ENCODE measurements around the gene ARHGAP15.

The ARHGAP15 gene

GRCh38 chr2:143219266-143219665 is 90.0 kb downstream of the ARHGAP15 start:
- Histone ChIP-seq H3K9me2 (ENCODE audit: low read depth, low read length) (no peaks in the 10 kb centered on the region), H3K4me3 (ENCODE audit: low read depth, low read length, poor library complexity, severe bottlenecking) (no peak overlapping the region), H3K9me3 (ENCODE audit: low read length) (no peaks in the 10 kb centered on the region), H3K9ac (ENCODE audit: low read length) (no peak overlapping the region), H3K79me2 (ENCODE audit: insufficient read depth, low read length) (no peaks in the 10 kb centered on the region), H3K27ac (ENCODE audit: low read depth, low read length, poor library complexity, severe bottlenecking) (no peak overlapping the region), H3K4me2 (ENCODE audit: low read length) (no peak overlapping the region), H3K4me1 (ENCODE audit: insufficient read depth, low read length, severe bottlenecking) (no peaks in the 10 kb centered on the region), H3K36me3 (ENCODE audit: insufficient read depth, low read length) (peaks cover 40% of the 10 kb centered on the region; the same call in 1 of the 2 replicates), H3K27me3 (ENCODE audit: insufficient read depth, low read length) (no peaks in the 10 kb centered on the region), H3F3A (ENCODE audit: insufficient read depth, low read length) (no peaks in the 10 kb centered on the region), H2AFZ (ENCODE audit: low read length) (no peak overlapping the region), H4K20me1 (ENCODE audit: insufficient read depth, low read length) (no peaks in the 10 kb centered on the region)
- TF ChIP-seq EZH2 (IDR thresholded peaks at IDR 0.05; ENCODE audit: borderline replicate concordance, low read length) (no peak), CTCF (IDR thresholded peaks at IDR 0.05; ENCODE audit: low read length) (no peak)

GRCh38 chr2:143223556-143223955 is 94.3 kb downstream of the ARHGAP15 start:
- H3K9me2 ChIP-seq (ENCODE audit: low read depth, low read length): no peaks in the 10 kb centered on the region
- no peaks in the 10 kb centered on the region for H4K20me1 ChIP-seq (ENCODE audit: insufficient read depth, low read length)
- H3K4me3 ChIP-seq (ENCODE audit: low read depth, low read length, poor library complexity, severe bottlenecking): no peak overlapping the region
- H3K36me3 ChIP-seq (ENCODE audit: insufficient read depth, low read length): peaks cover 26% of the 10 kb centered on the region; the same call in 1 of the 2 replicates
- no peaks in the 10 kb centered on the region for H3F3A ChIP-seq (ENCODE audit: insufficient read depth, low read length)
- H3K4me1 ChIP-seq (ENCODE audit: insufficient read depth, low read length, severe bottlenecking): no peaks in the 10 kb centered on the region
- H3K4me2 ChIP-seq (ENCODE audit: low read length): no peak overlapping the region
- H3K9ac ChIP-seq (ENCODE audit: low read length): no peak overlapping the region
- no peaks in the 10 kb centered on the region for H3K79me2 ChIP-seq (ENCODE audit: insufficient read depth, low read length)
- no peak overlapping the region for H3K27ac ChIP-seq (ENCODE audit: low read depth, low read length, poor library complexity, severe bottlenecking)
- no peaks in the 10 kb centered on the region for H3K27me3 ChIP-seq (ENCODE audit: insufficient read depth, low read length)
- no peak overlapping the region for H2AFZ ChIP-seq (ENCODE audit: low read length)
- TF ChIP-seq CTCF (IDR thresholded peaks at IDR 0.05; ENCODE audit: low read length) (no peak), EZH2 (IDR thresholded peaks at IDR 0.05; ENCODE audit: borderline replicate concordance, low read length) (no peak)
- H3K9me3 ChIP-seq (ENCODE audit: low read length): no peaks in the 10 kb centered on the region

- no peaks in the 10 kb centered on the region for H3K4me1 ChIP-seq (ENCODE audit: insufficient read depth, low read length, severe bottlenecking)
- H3K79me2 ChIP-seq (ENCODE audit: insufficient read depth, low read length): no peaks in the 10 kb centered on the region
- peaks cover 36% of the 10 kb centered on the region for H3K36me3 ChIP-seq (ENCODE audit: insufficient read depth, low read length)
Observed at GRCh38 chr2:143225931-143226330, 96.7 kb downstream of the ARHGAP15 start.

More at GRCh38 chr2:143225931-143226330, 96.7 kb downstream of the ARHGAP15 start:
- Histone ChIP-seq H3F3A (ENCODE audit: insufficient read depth, low read length) (no peaks in the 10 kb centered on the region), H3K27me3 (ENCODE audit: insufficient read depth, low read length) (no peaks in the 10 kb centered on the region), H3K4me2 (ENCODE audit: low read length) (no peak overlapping the region), H3K27ac (ENCODE audit: low read depth, low read length, poor library complexity, severe bottlenecking) (no peak overlapping the region), H3K4me3 (ENCODE audit: low read depth, low read length, poor library complexity, severe bottlenecking) (no peak overlapping the region), H3K9me2 (ENCODE audit: low read depth, low read length) (no peaks in the 10 kb centered on the region), H3K9ac (ENCODE audit: low read length) (no peak overlapping the region), H4K20me1 (ENCODE audit: insufficient read depth, low read length) (no peaks in the 10 kb centered on the region), H3K9me3 (ENCODE audit: low read length) (no peaks in the 10 kb centered on the region), H2AFZ (ENCODE audit: low read length) (no peak overlapping the region)
- TF ChIP-seq EZH2 (IDR thresholded peaks at IDR 0.05; ENCODE audit: borderline replicate concordance, low read length) (no peak), CTCF (IDR thresholded peaks at IDR 0.05; ENCODE audit: low read length) (no peak)
